Left colon (tissue), 2 donors: ENCODE data around the gene KCNG1. TPM values are rescaled to one million over a fixed set of nuclear protein-coding genes. Genes with fewer than 3 reads are reported as not detected.
"Not testable (repeated sequence)": the region's sequence is repeated elsewhere in the genome, so short reads cannot be mapped to it uniquely, and the experiment has no call there.

Source experiments
- ATAC-seq: fragments of 200-7000 bp; cut with Tn5 transposase; one replicate; pipeline ENCODE4 v1.9.1; 2020; ENCODE audit warnings: mild to moderate bottlenecking, moderate library complexity
- DNase-seq, 2 donors: peaks; one replicate each; pipeline ENCODE4 v3.0.0-alpha.2; 2020
- intact Hi-C, 2 donors: fragments of 100-400 bp; cut with DNase I in 1 of 2; cut with micrococcal nuclease in 1 of 2; formaldehyde crosslinking; loops; one replicate each; pipeline versions ENCODE4 v1.11.2 to v1.14.0; 2022; cut with DNase I, micrococcal nuclease
- long read RNA-seq: library from polyadenylated mRNA; unstranded; transcript quantifications from one replicate; pipeline ENCODE4 v2.0.0, GENCODE V29; 2021
- total RNA-seq, 2 donors: library from RNA; stranded (reverse); fragmentation: NEBNext Ultra II Directional; extraction: Animal tissue kit (Norgen Biotek cat#: 25700); gene quantifications; one replicate each; pipeline ENCODE4 v1.2.1, GENCODE V29; 2021
- donor health status: DM: no; HTN: no; CAD: no.
- donor health status: DM: yes; HTN: yes; CAD: no.

KCNG1 gene, protein sequence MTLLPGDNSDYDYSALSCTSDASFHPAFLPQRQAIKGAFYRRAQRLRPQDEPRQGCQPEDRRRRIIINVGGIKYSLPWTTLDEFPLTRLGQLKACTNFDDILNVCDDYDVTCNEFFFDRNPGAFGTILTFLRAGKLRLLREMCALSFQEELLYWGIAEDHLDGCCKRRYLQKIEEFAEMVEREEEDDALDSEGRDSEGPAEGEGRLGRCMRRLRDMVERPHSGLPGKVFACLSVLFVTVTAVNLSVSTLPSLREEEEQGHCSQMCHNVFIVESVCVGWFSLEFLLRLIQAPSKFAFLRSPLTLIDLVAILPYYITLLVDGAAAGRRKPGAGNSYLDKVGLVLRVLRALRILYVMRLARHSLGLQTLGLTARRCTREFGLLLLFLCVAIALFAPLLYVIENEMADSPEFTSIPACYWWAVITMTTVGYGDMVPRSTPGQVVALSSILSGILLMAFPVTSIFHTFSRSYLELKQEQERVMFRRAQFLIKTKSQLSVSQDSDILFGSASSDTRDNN
- 10 to 100 TPM in 1 of 2 donors, 1 to 10 TPM in 1; 2.3 to 15.2 TPM for total RNA-seq
- long read RNA-seq, partial matches to known transcripts: 2 of 7 reads
- long read RNA-seq, other reads (novel, unspliced or antisense): 4 of 7 reads

- DNase-seq: peak; percentile 62 to 80
- ATAC-seq: peak; percentile 99
- intact Hi-C loops: no loop called here
These were observed at the start of gene KCNG1 for GRCh38 chr20:51022803-51023616. KCNG1 (minus strand) TSS chr20:51023107; CDS start chr20:51010338, 12,769 bp downstream.

- DNase-seq (no peak), ATAC-seq (no peak)
- intact Hi-C loops: no loop called here
These were observed 47.7 kb upstream of the KCNG1 start for GRCh38 chr20:51070621-51071020.

DNA sequence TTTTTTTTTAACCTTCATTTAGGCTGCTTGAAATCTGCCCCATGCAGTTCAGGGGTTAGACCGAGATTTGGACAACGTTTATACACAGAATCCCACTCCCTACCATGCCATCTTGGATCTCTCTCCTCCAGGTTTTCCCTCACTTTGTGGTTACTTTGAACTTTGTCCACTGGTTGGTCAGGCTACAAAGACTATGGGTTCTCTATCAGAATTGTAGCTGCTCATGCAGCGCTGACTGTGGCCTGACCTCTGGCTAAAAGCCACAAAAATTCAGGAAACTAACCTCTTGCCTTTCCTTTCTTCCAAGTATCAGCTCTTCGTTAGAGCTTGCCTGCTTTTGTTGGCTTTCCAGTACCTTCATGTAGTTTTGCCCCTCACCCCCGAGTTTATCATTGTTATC is 44.9 kb upstream of the KCNG1 start:
- intact Hi-C loops: no loop called here
- ATAC-seq: no peak
- no peak for DNase-seq

- intact Hi-C loops: no loop called here
- DNase-seq: no peak
- ATAC-seq: no peak
These were observed 42.7 kb upstream of the KCNG1 start for GRCh38 chr20:51065615-51066014.

- ATAC-seq: no peak
- intact Hi-C loops: no loop called here
- DNase-seq: no peak
These were observed 41.2 kb upstream of the KCNG1 start for GRCh38 chr20:51064137-51064536.

- DNase-seq (no peak), ATAC-seq (no peak)
- intact Hi-C loops: no loop called here
These were observed 39.2 kb upstream of the KCNG1 start for GRCh38 chr20:51062065-51062464.

GRCh38 chr20:51061418-51062045 is 38.6 kb upstream of the KCNG1 start:
- ATAC-seq (no peak), DNase-seq (no peak)
- intact Hi-C loops: no loop called here

GRCh38 chr20:51060301-51060700 is 37.4 kb upstream of the KCNG1 start:
- DNase-seq (no peak), ATAC-seq (no peak)
- intact Hi-C loops: no loop called here

GRCh38 chr20:51059862-51060261 is 37.0 kb upstream of the KCNG1 start:
- intact Hi-C loops: no loop called here
- DNase-seq: no peak
- no peak for ATAC-seq

GRCh38 chr20:51058017-51058416 is 35.1 kb upstream of the KCNG1 start:
- DNase-seq (no peak), ATAC-seq (no peak)
- intact Hi-C loops: no loop called here

DNA sequence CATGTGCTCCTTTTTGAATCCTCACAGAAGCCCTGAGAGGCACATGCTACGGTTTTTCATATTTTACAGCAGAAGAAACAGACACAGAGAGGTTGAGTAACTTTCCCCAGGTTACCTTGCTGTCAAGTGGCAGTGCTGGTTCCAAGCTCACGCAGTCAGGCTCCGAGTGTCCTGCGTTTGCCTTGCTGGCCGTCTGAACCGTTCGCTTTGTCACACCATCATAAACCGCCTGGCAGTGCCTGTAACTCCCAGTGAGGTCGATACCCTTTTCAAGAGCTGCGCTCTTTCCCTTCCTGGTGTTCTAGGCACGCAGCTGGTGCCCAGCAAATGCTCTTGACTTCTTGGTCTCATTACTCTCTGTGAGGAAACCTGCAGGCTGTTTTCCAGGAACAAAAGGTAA is 31.3 kb upstream of the KCNG1 start:
- DNase-seq (no peak), ATAC-seq (no peak)
- intact Hi-C loops: no loop called here

- ATAC-seq (no peak), DNase-seq (no peak)
- intact Hi-C loops: no loop called here
These were observed 27.7 kb upstream of the KCNG1 start for GRCh38 chr20:51050531-51051075.

DNA sequence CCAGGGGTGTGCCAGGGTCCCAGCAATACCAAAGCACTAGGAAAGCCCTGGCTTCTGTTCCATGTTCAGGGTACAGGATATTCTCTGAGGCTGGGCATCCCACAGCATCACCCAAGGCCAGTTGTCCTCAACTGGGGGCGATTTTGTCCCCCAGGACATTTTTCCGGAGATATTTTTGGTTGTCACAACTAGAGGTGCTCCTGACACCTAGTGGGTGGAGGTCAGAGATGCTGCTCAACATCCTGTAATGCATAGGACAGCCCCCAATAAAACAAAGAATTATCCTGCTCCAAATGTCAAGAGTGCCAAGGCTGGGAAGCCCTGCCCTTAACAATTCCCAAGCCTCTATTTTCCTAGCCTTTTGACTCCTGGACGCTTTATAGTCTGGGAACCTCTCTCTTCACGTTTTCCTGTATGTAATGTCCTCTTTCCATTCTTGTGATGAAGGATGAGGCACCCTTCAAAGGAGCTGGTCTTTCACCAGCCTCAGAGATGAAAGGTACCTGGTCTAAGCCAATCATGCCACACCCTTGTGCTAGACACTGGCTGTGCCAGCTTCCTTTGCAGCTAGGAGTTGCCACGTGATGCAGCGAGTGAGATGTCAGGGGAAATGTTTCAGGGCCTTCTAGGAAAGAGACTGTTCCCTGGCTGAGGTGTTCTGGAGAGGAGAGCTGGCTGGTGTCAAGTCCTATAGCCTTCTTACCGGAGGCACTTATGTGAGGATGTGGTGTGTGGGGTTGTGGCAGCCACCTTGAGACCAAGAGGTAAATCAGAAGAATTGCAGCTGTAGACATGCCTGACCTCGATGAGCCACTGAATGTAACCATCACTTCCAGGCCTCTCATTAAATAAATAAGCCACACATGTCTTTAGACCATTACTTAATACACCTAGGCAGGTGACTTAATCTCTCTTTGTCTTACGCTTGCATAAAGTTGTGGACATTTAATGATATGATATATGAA is 23.4 kb upstream of the KCNG1 start:
- DNase-seq (no peak), ATAC-seq (no peak)
- intact Hi-C loops: no loop called here

DNA sequence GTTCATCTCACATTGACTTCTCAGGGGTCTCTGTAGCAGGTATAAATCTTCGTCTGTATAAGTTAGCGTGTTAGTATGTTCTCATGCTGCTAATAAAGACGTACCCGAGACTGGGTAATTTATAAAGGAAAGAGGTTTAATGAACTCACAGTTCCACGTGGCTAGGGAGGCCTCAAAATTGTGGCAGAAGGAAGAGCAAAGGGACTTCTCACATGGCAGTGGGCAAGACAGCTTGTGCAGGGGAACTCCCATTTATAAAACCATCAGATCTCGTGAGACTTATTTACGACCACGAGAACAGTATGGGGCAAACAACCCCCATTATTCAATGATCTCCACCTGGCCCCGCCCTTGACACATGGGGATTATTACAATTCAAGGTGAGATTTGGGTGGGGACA is 22.6 kb upstream of the KCNG1 start:
- DNase-seq, intact Hi-C loops, ATAC-seq: not testable (repeated sequence)

DNA sequence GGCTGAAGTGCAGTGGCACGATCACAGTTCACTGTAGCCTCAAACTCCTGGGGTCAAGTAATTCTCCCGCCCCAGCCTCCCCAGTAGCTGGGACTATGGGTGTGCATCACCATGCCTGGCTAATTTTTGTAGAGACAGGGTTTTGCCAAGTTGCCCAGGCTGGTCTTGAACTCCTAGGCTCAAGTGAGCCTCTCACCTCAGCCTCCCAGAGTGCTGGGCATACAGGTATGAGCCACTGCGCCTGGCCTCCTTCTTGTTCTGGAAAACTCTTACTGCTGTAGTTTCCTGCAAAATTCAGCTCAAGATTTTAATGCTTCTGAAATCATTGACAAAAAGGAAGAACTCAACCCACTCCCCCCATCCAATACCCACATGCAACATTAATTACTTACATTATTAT is 21.9 kb upstream of the KCNG1 start:
- intact Hi-C loops: no loop called here
- no peak for ATAC-seq
- DNase-seq: no peak

- ATAC-seq: no peak
- intact Hi-C loops: no loop called here
- no peak for DNase-seq
These were observed 20.9 kb upstream of the KCNG1 start for GRCh38 chr20:51043811-51044210.

DNA sequence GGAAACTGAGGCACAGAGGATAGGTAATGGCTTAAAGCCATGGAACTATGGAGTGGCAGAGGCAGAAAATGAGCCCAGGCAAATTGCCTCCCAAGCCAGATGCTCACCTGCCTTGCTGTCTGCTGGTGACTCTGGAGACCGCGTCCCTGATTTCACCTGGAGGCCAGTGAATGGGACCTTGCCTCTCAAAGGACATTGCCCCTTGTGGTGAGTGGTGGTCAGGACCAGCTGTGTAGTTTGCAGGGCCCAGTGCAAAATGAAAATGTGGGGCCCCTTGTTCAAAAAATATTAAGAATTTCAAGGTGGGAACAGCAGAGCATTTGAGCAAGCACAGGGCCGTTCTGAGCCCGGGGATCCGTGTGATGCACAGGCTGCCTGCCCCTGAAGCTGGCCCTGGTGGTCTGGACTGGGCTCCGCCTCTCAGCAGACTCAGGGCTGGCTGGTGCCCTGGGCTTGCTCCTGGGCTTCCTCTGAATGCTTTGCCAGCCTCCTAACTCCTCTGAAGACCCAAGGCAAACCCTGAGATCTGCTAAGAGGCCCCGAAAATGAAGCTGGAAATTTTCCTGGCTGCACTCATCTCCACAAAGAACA is 19.8 kb upstream of the KCNG1 start:
- ATAC-seq: no peak
- DNase-seq: no peak
- intact Hi-C loops: no loop called here

- ATAC-seq (no peak), DNase-seq (no peak)
- intact Hi-C loops: no loop called here
These were observed 19.2 kb upstream of the KCNG1 start for GRCh38 chr20:51042064-51042463.
